ENCODE measurements around the gene GPR68. TPM values are rescaled to one million over a fixed set of nuclear protein-coding genes. Genes with fewer than 3 reads are reported as not detected.

Gene GPR68
- polyA plus RNA-seq, 1 donor from 2014 or later, result 2.1 TPM

DNA sequence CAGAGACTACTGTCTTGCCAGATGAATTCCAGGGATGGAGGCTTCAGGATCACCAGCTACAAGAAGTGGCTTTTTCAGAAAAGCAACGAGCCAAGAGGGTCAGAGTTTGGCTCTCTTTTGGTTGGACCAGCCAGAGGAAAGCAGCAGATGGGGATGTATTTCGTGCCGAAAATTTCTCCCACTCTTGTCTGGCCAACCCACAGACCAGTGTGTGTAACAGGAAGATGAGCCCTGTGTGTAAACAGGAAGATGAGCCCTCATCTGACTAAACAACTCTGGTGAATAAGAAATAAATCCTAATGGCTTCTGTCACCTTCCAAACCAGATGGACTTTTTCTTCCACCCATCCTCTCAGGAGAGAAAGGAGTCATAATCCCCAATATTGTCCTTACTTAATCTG is 13.1 kb downstream of the GPR68 start:
- H4K20me1 ChIP-seq (ENCODE audit: insufficient read depth), result no peaks in the 10 kb centered on the region

DNA sequence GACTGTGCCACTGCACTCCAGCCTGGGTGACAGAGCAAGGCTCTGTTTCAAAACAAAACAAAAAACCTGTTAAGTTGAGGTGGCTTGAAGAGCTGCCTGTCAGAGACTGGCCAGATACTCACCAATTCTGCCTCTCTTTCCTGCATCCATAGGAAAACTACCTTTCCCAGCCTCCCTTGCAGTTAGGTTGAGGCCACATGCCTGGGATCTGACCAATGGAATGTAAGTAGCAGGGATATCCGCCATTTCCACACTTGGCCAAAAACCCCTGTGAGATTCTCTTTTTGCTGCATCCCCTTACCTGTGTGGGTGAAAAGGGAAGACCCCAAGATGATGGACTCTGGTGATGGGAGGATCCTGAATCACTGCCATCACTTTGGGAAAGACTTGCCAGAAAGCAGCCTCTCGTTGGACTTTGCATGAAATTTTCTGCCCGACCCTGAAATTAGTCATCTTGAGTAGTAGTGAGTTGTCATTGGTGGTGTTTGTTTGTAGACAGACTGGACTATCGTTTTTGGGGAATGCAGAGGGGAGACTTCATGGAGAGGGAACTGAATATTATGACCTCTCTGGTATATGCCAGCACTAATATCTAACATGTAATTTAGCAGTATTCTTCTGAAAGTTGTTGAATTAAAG is 14.0 kb downstream of the GPR68 start:
- Histone ChIP-seq H4K20me1 (ENCODE audit: insufficient read depth) (no peaks in the 10 kb centered on the region), H3K9me3 (ENCODE audit: low read length) (no peaks in the 10 kb centered on the region), H3K4me2 (ENCODE audit: low read length) (no peak overlapping the region), H3K4me3 (ENCODE audit: low read length) (no peak overlapping the region), H3F3A (ENCODE audit: insufficient read depth, low read length, poor library complexity, severe bottlenecking) (no peaks in the 10 kb centered on the region), H3K36me3 (ENCODE audit: insufficient read depth, low read length) (no peaks in the 10 kb centered on the region), H3K9me2 (ENCODE audit: insufficient read depth, low read length) (no peaks in the 10 kb centered on the region), H3K27me3 (ENCODE audit: insufficient read depth, low read depth, low read length) (no peaks in the 10 kb centered on the region), H3K9ac (ENCODE audit: low read length) (no peak overlapping the region), H2AFZ (ENCODE audit: low read depth, low read length) (no peak overlapping the region), H3K27ac (ENCODE audit: low read length) (no peak overlapping the region), H3K79me2 (replicated peaks; ENCODE audit: insufficient read depth, low read length) (no peaks in the 10 kb centered on the region)
- no peak for TF ChIP-seq TAF1 (IDR thresholded peaks at IDR 0.05; ENCODE audit: low read depth)

More for the DNA sequence above, 13.1 kb downstream of the GPR68 start:
- H3K9me3 ChIP-seq (ENCODE audit: low read length), result no peaks in the 10 kb centered on the region
- H3K9me2 ChIP-seq (ENCODE audit: insufficient read depth, low read length), result no peaks in the 10 kb centered on the region
- H3K36me3 ChIP-seq (ENCODE audit: insufficient read depth, low read length), result no peaks in the 10 kb centered on the region
- H3K79me2 ChIP-seq (replicated peaks; ENCODE audit: insufficient read depth, low read length), result no peaks in the 10 kb centered on the region
- H3K27ac ChIP-seq (ENCODE audit: low read length), result no peak overlapping the region
- no peak overlapping the region for H2AFZ ChIP-seq (ENCODE audit: low read depth, low read length)
- H3K4me2 ChIP-seq (ENCODE audit: low read length), result no peak overlapping the region
- no peak overlapping the region for H3K4me3 ChIP-seq (ENCODE audit: low read length)
- no peaks in the 10 kb centered on the region for H3F3A ChIP-seq (ENCODE audit: insufficient read depth, low read length, poor library complexity, severe bottlenecking)
- no peak overlapping the region for H3K9ac ChIP-seq (ENCODE audit: low read length)
- no peak for TF ChIP-seq POLR2AphosphoS5 (IDR thresholded peaks at IDR 0.05)
- no peak for TF ChIP-seq MXI1 (conservative IDR thresholded peaks at IDR 0.05; ENCODE audit: poor library complexity, severe bottlenecking)
- H3K27me3 ChIP-seq (ENCODE audit: insufficient read depth, low read depth, low read length), result no peaks in the 10 kb centered on the region

DNA sequence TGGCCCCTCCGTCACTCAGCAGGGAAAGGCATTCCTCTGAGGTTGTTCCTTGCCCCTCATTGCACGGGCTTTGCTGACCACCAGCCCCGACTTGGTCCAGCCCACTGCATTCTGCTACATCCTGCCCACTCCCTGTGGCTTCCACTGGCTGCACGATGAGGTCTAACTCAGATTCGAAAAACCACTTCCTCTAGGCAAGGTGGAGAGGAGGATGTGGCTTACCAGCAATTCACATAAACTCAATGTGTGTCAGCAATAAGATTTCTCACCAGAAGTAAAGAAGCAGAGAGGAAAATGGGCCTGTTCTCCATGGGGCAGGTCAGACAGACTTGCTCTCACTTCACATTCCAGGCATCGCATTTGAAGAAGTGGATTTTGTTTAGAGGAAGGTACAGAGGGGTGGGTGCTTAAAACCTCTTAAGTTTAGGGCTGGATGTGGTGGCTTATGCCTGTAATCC is 14.7 kb downstream of the GPR68 start:
- Histone ChIP-seq H3K4me3 (ENCODE audit: low read length) (no peak overlapping the region), H3K4me2 (ENCODE audit: low read length) (no peak overlapping the region), H3K9me3 (ENCODE audit: low read length) (no peaks in the 10 kb centered on the region), H3F3A (ENCODE audit: insufficient read depth, low read length, poor library complexity, severe bottlenecking) (no peaks in the 10 kb centered on the region), H3K27me3 (ENCODE audit: insufficient read depth, low read depth, low read length) (no peaks in the 10 kb centered on the region), H3K9me2 (ENCODE audit: insufficient read depth, low read length) (no peaks in the 10 kb centered on the region), H3K36me3 (ENCODE audit: insufficient read depth, low read length) (no peaks in the 10 kb centered on the region), H3K27ac (ENCODE audit: low read length) (no peak overlapping the region), H3K9ac (ENCODE audit: low read length) (no peak overlapping the region), H4K20me1 (ENCODE audit: insufficient read depth) (no peaks in the 10 kb centered on the region), H3K79me2 (replicated peaks; ENCODE audit: insufficient read depth, low read length) (no peaks in the 10 kb centered on the region), H2AFZ (ENCODE audit: low read depth, low read length) (no peak overlapping the region)
- TF ChIP-seq RAD21 (conservative IDR thresholded peaks at IDR 0.05), result no peak
- TF ChIP-seq EP300 (conservative IDR thresholded peaks at IDR 0.05; ENCODE audit: poor library complexity, severe bottlenecking), result no peak
- no peak for TF ChIP-seq TAF1 (IDR thresholded peaks at IDR 0.05; ENCODE audit: low read depth)
- TF ChIP-seq, protein P1, sequence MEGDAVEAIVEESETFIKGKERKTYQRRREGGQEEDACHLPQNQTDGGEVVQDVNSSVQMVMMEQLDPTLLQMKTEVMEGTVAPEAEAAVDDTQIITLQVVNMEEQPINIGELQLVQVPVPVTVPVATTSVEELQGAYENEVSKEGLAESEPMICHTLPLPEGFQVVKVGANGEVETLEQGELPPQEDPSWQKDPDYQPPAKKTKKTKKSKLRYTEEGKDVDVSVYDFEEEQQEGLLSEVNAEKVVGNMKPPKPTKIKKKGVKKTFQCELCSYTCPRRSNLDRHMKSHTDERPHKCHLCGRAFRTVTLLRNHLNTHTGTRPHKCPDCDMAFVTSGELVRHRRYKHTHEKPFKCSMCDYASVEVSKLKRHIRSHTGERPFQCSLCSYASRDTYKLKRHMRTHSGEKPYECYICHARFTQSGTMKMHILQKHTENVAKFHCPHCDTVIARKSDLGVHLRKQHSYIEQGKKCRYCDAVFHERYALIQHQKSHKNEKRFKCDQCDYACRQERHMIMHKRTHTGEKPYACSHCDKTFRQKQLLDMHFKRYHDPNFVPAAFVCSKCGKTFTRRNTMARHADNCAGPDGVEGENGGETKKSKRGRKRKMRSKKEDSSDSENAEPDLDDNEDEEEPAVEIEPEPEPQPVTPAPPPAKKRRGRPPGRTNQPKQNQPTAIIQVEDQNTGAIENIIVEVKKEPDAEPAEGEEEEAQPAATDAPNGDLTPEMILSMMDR (IDR thresholded peaks at IDR 0.05; ENCODE audit: poor library complexity, severe bottlenecking), result no peak
- no peak for TF ChIP-seq EZH2 (IDR thresholded peaks at IDR 0.05; ENCODE audit: borderline replicate concordance, insufficient read depth, low read length, poor library complexity, severe bottlenecking)

DNA sequence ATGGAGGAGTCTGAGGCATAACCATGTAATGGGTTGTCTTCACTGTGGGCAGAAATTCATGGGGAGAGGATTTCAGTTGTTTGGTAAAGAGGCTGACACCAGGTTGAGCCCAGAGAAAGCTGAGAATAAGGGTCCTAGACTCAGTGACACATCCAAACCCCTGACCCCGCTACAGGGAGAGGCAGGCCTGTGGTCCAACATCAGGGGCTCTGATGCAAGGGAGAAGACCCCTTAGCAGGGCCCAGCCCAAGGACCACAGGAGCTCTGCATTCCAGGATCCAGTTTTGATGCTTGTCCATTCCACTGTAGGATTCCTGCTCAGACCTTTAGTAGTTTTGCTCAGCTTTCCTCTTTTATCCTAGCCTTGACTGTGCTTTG is 15.5 kb downstream of the GPR68 start:
- Histone ChIP-seq H3K4me2 (ENCODE audit: low read length) (no peak overlapping the region), H3K27me3 (ENCODE audit: insufficient read depth, low read depth, low read length) (no peaks in the 10 kb centered on the region), H3K9ac (ENCODE audit: low read length) (no peak overlapping the region), H4K20me1 (ENCODE audit: insufficient read depth) (no peaks in the 10 kb centered on the region), H3K79me2 (replicated peaks; ENCODE audit: insufficient read depth, low read length) (no peaks in the 10 kb centered on the region), H3K4me3 (ENCODE audit: low read length) (no peak overlapping the region), H3K27ac (ENCODE audit: low read length) (no peak overlapping the region), H2AFZ (ENCODE audit: low read depth, low read length) (no peak overlapping the region), H3F3A (ENCODE audit: insufficient read depth, low read length, poor library complexity, severe bottlenecking) (no peaks in the 10 kb centered on the region), H3K9me3 (ENCODE audit: low read length) (no peaks in the 10 kb centered on the region), H3K9me2 (ENCODE audit: insufficient read depth, low read length) (no peaks in the 10 kb centered on the region), H3K36me3 (ENCODE audit: insufficient read depth, low read length) (no peaks in the 10 kb centered on the region)
- TF ChIP-seq, protein P2, sequence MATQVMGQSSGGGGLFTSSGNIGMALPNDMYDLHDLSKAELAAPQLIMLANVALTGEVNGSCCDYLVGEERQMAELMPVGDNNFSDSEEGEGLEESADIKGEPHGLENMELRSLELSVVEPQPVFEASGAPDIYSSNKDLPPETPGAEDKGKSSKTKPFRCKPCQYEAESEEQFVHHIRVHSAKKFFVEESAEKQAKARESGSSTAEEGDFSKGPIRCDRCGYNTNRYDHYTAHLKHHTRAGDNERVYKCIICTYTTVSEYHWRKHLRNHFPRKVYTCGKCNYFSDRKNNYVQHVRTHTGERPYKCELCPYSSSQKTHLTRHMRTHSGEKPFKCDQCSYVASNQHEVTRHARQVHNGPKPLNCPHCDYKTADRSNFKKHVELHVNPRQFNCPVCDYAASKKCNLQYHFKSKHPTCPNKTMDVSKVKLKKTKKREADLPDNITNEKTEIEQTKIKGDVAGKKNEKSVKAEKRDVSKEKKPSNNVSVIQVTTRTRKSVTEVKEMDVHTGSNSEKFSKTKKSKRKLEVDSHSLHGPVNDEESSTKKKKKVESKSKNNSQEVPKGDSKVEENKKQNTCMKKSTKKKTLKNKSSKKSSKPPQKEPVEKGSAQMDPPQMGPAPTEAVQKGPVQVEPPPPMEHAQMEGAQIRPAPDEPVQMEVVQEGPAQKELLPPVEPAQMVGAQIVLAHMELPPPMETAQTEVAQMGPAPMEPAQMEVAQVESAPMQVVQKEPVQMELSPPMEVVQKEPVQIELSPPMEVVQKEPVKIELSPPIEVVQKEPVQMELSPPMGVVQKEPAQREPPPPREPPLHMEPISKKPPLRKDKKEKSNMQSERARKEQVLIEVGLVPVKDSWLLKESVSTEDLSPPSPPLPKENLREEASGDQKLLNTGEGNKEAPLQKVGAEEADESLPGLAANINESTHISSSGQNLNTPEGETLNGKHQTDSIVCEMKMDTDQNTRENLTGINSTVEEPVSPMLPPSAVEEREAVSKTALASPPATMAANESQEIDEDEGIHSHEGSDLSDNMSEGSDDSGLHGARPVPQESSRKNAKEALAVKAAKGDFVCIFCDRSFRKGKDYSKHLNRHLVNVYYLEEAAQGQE (IDR thresholded peaks at IDR 0.05; ENCODE audit: borderline replicate concordance), result no peak
- TF ChIP-seq, protein P1 (IDR thresholded peaks at IDR 0.05; ENCODE audit: poor library complexity, severe bottlenecking), result no peak
- TF ChIP-seq SMC3 (conservative IDR thresholded peaks at IDR 0.05; ENCODE audit: poor library complexity) (no peak), POLR2AphosphoS5 (IDR thresholded peaks at IDR 0.05) (no peak), EP300 (conservative IDR thresholded peaks at IDR 0.05; ENCODE audit: poor library complexity, severe bottlenecking) (no peak), EZH2 (IDR thresholded peaks at IDR 0.05; ENCODE audit: borderline replicate concordance, insufficient read depth, low read length, poor library complexity, severe bottlenecking) (no peak), MXI1 (conservative IDR thresholded peaks at IDR 0.05; ENCODE audit: poor library complexity, severe bottlenecking) (no peak), RAD21 (conservative IDR thresholded peaks at IDR 0.05) (no peak), TAF1 (IDR thresholded peaks at IDR 0.05; ENCODE audit: low read depth) (no peak)

Measured in neural cell (in vitro differentiated cells).